Stimulated activated CD8-positive, alpha-beta memory T cell treated with anti-CD3 and anti-CD28 coated beads, Interleukin-4, amount 100 ng/mL, for 48 hours (primary cell): ENCODE results near the gene RALGPS2.
A peak's percentile ranks its signal among the peaks of the same experiment; 100 is the strongest.

ENCODE experiments used
- DNase-seq: peaks from one replicate; pipeline ENCODE4 v3.0.0-alpha.2; 2020

Gene RALGPS2

DNA sequence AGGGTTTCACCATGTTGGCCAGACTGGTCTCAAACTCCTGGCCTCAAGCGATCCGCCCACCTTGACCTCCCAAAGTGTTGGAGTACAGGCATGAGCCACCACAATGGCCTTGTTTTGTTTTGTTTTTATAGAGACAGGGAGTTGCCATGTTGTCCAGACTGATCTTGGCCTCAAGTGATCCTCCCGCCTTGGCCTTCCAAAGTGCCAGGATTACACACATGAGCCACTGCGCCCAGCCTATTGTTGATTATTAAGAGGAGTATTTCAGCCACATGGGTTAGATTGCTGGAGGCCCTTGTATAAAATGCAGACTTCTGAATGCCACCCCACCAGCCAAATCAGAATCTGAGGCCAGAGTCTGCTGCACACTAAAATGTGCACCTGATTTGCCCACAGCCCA, 203.0 kb downstream of the RALGPS2 start:
- no peak for DNase-seq

DNA sequence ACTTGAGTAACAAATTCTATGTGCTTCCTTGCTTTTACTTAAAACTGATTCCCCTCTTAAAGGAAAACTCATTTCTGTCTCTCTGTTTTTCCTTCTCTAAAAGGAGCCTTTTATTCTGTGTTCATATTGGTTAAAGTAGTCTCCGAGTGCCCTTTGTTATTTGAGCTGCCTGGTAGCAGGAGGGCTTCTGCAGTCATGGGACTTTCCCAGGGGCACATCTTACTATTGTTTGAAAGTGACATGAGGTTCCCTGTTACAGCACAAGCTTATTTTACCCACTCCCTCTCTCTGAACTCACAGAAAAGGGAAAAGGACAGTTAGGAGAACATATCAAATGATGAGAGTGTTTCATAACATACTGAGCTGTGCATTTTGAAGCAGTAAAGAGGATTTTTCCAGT, 203.9 kb downstream of the RALGPS2 start:
- no peak for DNase-seq

DNA sequence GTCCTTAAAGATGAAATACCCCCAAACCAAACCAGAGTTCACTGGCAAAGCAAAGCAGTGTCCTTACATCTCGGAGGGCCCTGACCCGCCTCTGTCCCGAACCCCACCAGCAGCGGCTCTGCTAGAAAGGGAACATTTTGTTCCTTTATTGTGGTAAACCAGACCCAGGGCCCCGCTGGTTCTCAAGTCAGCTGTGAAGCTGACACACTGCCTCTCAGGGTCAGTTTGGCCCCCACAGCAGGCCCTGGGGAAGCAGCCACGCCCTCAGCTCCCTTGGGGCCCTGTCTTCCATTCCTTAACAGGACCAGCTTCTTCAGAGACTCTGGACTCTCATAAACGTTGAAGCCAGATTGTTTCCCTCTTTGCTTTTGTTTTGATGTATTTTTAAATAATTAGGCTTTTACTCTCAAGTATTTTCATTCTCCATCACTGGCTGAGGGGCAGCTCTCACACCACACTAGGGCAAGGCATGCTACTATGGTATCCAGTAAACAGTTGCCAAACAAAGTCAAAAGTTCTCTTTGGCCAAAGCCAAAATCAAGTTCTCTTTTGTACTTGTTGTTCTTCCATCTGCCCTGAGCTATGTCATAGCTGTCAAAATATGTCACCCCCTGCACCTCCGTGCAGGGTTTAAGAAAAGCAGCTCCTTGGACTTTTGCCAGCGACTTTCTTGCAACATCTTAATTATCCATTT, 207.0 kb downstream of the RALGPS2 start:
- DNase-seq = no peak

DNA sequence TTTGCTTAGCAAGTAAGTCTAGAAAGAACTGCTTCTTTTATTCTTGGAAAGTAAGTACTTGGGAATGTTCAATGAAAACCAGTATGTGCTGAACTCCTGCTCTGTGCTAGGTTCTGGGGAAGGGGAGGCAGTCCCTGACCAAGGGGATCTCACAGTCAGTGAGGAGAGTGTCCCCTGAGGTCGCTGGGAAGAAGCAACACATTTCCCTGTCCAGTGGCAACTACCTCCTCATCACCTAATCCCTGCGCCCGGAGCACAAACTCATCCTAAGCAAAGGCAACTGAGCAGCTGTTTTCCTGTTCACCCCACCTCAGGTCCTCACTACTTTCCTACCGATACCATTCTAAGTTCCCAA, 207.5 kb downstream of the RALGPS2 start:
- no peak for DNase-seq

DNA sequence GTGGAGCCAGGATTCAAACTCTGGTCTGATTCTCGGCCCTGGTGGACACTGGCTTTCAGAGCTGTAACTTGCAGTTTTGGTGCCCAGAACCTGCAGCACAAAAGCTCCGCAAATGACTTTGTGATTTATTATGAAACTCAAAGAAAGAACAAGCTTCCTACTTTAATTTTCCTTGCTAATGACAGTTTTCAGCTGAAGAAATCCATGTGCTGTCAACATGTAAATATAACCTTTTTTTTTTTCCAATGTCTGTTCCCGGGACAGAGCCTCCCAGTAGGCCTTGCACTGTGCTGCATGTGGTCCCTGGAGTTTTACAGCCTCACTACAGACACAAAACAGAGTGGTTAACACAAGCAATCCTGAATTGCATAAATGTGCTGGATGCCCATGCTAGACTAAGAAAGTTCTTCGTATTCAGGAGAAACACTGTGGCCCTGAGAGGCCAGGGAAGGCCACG, 208.1 kb downstream of the RALGPS2 start:
- no peak for DNase-seq

DNA sequence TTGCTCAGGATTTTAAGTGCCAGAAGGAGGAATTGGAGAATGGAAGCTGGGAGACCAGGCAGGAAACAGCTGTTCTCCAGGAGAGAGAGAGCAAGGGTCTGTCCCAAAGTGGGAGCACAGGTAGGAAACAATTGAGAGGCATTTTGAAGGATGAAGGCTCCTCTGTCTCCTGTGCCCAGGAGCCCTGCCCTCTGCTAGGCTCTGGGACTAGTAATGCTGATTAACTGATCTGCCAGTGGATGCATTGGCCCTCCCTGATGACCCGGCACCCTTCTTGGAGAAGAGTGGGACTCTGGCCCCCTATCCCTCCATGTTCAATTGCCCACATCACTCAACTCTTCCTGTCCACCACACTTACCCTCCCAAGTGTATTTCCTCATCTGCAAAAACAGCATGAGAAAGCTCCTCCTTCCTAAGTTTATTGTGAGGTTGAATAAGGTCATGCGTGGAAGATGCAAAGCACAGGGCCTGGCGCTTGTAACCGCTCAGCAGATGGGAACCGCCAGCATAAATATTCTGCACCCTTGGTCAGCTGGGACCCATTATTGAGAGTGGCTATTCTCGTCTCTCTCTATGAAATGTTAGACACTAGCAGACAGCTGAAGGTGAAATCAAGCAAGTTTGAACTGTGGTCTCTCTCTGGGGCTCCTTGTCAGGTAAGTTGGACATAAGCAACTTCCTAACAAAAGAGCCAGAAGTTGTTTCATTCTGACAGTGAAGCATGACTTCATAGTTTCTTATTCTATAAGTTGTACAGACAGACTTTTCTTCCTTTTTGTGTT, 208.9 kb downstream of the RALGPS2 start:
- no peak for DNase-seq

DNA sequence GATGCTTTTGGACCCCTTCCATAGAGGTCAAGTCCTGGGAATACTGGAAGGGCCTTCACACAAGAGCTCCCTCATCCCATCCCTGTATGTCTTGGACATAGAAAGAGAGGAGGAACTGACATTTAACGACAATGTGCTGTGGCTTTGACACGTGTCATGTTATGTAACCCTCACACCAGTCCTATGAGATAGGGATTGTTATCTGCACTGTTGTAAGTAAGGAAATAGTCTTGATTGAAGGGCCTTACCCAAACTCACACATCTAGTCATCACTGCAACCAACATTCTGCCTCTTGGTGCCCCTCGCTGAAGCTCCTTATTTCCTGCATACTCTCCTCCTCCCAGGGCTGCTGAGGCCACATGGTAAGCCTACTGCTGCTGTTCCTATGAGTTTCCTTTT, 209.5 kb downstream of the RALGPS2 start:
- DNase-seq = no peak

DNA sequence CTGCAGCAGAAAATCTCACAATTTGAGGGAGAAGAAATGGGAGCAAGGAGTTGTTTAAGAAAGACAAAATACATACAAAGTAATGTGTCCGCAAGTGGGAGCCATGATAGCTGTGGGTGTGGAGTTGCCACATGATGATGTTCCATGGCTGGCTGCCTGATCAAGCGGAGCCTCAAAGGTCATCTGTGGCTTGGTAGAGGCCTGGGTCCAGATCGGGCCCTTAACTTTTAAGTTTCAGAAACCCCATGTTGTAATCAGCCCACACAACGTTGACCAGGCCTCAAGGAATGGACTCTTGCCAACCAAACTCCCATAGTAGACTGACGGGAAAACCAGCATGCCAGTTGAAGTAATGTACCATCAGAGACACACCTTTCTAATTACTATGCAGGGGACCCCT, 210.6 kb downstream of the RALGPS2 start:
- DNase-seq = no peak

DNA sequence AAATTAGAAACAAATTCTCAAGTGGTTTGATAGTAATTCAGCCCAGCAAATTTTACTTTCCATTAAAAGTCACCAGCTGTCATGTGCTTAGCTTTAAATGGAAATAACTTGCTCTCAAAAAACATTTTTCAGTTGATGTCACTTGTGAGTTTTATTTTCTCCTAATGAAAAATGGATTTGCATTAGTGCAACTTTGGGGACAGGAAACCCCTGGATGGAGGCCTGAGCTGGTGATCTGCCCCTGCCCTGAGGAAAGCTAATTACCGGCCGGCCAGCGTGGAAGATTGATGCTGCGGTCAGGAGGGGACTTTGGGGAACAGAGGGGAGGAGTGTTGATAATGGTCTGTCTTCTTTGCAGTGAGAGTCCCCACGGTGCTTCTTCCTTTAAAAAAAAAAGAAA, 212.7 kb downstream of the RALGPS2 start:
- DNase-seq = no peak

DNA sequence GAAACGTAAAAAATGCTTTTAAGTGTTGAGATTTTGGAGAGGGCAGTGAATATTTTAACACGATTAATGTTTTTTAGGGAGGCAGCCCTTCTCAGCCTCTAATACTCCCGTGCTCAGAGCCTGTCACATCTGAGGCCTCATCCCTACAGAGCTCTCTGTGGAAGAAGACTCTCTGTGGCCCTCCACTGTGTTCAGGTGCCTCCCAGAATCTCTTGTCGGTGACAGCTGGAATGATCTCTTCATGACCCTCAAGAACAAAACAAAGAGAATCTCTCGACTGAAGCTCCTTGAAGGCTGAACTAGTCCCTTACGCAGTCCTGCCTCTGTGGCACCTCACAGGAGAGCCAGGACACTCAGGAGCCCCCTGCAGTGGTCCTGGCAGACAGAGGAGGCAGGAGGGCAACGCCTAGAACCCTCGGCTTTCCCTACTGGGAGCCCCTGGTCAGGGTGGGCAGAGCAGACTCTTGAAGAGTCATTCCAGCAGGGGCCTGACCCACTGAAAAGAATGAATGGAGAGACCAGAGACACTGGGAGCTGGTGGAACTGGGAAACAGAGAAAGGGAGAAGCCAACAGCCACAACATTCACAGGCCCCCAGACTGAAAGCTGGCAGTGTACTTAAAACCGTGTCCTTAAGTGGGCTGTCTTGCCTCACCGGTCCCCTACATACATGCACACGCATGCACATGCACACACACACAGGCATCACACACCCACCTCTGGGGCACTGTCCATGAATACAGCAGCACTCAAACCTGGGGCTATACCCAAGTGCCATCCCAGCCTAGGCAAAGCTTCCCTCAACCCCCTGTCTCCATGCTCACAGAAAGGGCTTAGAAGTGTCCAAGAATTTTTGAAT, 213.3 kb downstream of the RALGPS2 start:
- no peak for DNase-seq

DNA sequence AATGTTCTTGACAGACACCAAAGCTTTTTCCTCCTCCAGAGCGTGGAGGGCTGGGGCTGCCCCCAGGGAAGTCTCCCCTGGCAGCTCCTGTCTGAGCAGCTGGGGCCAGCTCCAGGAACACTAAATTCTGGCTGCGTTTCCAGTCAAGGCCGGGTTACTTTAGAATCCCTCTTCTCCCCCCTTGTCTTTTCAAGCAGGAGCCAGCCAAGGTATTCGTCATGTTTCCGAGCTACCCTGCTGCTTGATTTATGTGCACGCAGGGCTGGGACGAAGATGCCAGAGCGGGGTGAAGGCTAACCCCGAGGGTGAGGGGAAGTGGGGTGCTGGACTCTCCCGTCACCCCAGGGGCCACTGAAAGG, 213.9 kb downstream of the RALGPS2 start:
- no peak for DNase-seq

DNA sequence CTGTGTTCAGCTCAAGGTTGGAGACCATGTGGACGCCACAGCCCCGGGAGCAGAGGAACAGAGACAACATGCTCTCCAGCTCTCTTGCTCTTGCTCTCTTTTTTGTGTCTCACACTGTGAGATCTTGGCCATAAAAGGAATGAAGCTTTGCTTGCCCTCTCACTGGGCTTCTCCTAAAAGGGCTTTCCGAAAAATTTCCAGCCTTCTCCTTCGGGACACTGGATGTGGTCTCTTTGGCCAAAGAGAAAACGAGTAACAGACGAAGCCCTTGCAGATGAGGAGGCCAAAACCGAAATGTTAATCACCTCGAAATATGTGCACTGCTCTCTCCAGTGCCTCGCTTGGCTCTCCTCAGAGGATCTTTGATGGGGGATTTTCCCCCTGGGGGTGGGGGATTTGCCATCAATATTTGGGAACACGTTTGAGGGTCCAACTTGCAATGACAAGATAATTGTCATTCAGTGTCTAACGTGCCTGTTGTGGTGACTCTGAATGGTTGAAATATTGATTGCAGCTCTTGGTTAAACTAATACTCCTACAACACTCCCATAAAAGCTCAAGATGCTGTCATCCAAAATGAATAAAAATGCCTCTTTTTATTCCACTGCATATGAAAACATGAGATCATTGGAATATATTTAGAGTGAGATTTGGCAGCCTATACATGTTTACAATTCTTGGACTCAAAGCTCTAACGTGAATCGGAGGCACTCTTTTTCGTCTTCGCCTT, 214.5 kb downstream of the RALGPS2 start:
- DNase-seq = no peak

DNA sequence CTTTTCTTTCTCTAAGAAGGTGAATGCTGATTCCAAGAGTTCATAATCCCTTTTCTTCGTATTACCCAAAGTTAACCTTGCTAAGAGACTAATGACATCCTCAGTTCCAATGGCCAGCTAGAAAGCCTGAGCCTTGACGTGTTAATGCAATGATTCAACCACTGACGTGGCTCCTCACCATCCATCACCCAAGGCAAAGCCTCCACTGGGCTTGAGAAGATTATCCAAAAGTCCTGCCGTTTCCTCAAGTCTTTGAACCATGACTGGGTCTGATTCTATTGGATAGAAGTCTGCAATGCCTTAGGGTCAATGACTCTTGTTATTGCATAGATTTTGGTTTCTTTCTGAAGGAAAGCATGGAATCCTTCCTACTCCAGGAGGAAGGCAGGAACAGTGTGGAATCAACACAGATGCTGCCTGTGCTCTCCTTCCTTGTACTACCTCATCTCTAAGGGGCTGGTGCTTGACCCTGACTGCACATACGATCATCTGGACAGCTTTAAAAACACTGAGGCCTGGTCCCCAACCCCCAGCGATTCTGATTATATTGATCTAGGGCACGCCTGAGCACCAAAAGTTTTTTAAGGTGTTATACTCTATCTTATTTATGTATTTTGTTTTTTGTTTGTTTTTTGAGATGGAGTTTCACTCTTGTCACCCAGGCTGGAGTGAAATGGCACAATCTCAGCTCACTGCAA, 215.2 kb downstream of the RALGPS2 start:
- DNase-seq = no peak

DNA sequence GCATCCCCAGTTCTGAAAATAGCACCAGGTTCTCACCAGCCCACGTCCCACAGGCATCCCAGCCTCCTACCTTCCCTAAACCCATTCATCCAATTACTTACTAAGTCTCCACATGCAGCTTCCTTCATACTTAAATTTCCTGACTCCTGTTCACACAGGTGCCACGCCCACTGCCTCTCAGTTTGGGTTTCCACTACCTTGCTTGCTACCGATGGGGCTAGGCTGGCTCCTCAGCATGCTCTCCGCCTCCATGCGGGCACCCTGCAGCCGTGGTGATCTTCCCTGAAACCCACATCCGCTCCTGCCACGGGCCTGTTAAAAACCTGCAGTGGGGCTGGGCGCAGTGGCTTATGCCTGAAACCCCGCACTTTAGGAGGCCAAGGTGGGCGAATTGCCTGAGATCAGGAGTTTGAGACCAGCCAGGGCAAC, 216.2 kb downstream of the RALGPS2 start:
- DNase-seq = no peak

DNA sequence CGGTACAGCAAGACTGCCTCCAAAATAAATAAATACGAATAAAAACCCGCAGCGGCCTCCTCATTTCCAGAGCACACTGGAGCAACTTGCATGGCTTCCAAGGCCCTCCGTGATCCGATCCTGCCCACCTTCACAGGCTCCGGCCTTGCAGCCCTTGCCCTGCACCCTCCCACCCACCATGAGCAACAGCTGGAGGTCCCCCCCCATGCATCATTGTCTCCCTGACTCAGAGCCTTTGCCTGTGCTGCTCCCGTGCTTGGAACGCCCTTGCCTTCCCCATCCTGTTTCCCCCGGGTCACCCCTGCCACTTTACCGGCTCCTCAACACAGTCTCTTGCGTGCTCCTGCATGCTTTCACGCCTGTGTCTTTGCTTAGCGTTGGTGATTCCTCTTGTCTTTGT, 216.8 kb downstream of the RALGPS2 start:
- DNase-seq = no peak

DNA sequence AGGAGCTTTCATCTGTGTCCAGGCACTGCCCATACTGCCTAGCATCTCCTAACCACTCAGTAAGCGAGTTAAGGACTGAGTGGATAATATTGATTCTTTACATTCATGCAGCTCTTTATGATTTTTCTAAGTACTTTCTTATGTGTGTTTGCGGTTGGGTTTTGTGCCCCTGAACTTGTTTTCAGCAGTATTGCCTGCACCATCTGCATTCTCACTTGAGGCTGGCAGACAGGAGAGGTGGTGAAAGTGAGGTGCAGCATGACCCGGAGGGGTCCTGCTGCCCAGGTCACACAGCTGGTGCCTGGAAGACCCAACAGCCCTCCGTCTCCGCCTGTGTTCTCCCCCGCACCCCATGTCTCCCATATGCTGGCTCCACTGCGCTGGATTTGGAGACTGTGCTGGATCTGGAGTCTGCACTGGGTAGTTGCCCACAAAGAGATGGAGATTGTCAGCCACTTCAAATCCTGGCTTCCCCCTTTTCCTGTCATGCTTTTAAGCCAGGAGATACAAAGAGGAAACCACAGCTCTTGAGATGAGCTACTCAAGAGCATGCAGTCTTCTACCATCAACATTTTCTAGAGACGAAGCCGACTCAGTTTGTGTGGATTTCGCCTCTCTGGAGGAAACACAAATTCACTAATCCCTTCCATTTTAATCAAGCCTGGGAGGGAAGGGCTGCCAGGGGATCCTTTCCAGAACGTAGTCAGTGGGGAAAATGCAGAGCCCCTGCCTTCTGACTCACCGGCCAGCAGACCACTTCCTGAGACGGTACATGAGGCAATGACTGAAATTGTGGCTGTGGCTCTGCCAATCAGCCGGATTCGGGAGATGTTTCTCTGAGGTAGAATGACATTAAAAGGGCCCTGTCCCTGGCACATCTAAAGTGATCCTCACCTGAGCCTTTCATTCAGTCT, 217.5 kb downstream of the RALGPS2 start:
- DNase-seq = peak; percentile 26

DNA sequence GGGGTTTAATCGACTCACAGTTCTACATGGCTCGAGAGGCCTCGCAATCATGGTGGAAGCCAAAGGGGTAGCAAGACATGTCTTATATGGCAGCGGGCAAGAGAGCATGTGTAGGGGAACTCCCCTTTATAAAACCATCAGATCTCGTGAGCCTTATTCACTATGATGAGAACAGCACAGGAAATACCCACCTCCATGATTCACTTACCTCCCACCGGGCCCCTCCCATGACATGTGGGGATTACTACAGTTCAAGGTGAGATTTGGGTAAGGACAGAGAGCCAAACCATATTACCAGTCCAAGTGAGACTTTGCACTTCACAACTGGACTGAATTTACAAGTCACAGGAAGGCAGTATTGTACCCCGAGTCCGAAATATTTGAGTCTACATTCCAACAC, 219.7 kb downstream of the RALGPS2 start:
- no peak for DNase-seq

DNA sequence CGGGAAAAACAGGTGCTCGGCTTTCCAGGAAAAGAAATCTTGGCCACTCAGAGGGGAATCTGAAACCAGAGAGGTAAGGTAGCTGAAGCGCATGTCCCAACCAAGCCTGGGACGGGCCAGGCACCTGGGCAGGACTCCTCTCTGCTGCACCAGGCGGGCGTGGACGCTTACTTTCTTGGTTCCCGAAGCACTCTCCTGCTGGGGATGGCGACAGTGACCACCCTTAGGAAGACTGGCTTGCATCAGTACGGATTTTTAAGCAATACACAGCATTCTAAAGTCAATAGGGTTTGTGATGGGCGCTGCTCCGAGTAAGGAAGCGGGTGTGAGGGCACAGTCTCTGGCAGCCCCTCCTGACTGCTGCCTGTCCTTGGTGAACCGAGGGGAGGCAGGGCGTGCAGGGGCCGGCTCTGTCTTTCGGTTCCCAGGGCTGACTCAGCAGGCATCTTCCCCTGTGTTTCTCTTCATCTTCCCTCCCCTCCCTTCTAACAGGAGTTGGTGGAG, 220.8 kb downstream of the RALGPS2 start:
- no peak for DNase-seq

DNA sequence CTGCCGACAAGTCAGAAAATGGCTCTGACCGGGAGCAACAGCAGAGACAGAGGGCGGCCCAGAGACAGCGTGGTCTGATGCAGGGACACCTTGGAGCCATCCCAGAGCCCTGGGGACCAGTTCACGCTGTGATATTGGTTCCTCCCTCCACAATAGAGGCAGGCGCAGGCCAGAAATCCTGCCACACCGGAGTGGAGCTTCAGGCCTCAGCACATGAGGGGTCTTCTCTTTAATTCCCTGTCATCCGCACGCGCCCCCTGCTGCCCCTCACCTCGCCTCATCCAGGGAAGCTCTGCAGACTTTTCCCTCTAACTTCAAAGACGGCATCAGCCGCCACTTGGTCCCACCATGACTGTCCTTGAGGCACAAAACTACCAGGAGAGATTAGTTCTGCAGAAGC, 221.4 kb downstream of the RALGPS2 start:
- no peak for DNase-seq

DNA sequence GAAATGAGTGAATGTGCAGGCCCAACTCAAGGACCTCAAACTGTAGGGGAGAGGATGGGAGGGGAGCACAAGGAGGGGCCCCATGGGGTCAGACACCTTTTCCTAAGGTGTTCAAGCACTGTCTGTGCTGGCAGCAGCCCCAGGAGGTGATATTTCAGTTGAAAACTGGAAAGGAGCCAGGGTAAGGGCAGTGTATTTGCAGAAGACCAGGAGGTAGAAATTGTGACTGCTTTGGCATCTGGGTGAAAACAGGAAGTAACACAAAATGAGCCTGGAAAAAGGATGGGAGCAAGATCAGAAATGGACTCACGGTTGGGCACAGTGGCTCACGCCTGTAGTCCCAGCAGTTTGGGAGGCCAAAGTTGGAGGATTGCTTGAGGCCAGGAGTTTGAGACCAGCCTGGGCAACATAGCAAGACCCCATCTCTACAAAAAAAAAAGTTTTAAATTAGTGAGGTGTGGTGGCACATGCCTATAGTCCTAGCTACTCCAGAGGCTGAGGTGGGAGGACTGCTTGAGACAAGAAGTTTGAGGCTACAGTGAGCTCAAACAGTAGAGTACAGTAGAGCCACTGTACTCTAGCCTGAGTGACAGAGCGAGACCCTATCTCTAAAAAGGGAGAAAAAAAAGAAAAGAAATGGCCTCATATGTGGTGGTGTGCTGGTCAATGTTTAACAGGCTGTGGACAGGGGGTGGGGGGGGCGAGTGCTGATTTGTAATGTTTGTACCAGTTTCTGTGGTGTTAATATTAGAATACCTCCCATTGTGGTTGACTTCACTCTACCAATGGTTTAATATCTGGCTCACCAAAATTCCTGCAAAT, 222.0 kb downstream of the RALGPS2 start:
- no peak for DNase-seq
